ENCODE results near the gene LSAMP. TPM values are rescaled to one million over a fixed set of nuclear protein-coding genes. Genes with fewer than 3 reads are reported as not detected.

Gene LSAMP
- polyA plus RNA-seq, 1 experiment, result 2.7 TPM

GRCh38 chr3:116030131-116030850 is 415.0 kb downstream of the LSAMP start:
- DNase-seq (ENCODE audit: low read depth), result no peak
- TF ChIP-seq CTCF (IDR thresholded peaks at IDR 0.05; ENCODE audit: insufficient read depth, low read depth, low read length), result no peak
- Histone ChIP-seq H3K27me3 (ENCODE audit: control insufficient read depth, insufficient read depth, low read length) (no peaks in the 10 kb centered on the region), H3K36me3 (ENCODE audit: control insufficient read depth, insufficient read depth, low read length) (no peaks in the 10 kb centered on the region), H3K4me3 (ENCODE audit: low read depth, low read length) (no peak overlapping the region)
- ChIA-PET POLR2A (no interaction called here), CTCF (no interaction called here)

GRCh38 chr3:116029266-116029665 is 416.0 kb downstream of the LSAMP start:
- Histone ChIP-seq H3K36me3 (ENCODE audit: control insufficient read depth, insufficient read depth, low read length) (no peaks in the 10 kb centered on the region), H3K4me3 (ENCODE audit: low read depth, low read length) (no peak overlapping the region), H3K27me3 (ENCODE audit: control insufficient read depth, insufficient read depth, low read length) (no peaks in the 10 kb centered on the region)
- no peak for TF ChIP-seq CTCF (IDR thresholded peaks at IDR 0.05; ENCODE audit: insufficient read depth, low read depth, low read length)
- CTCF ChIA-PET, result no interaction called here
- DNase-seq (ENCODE audit: low read depth), result no peak
- POLR2A ChIA-PET, result no interaction called here

DNA sequence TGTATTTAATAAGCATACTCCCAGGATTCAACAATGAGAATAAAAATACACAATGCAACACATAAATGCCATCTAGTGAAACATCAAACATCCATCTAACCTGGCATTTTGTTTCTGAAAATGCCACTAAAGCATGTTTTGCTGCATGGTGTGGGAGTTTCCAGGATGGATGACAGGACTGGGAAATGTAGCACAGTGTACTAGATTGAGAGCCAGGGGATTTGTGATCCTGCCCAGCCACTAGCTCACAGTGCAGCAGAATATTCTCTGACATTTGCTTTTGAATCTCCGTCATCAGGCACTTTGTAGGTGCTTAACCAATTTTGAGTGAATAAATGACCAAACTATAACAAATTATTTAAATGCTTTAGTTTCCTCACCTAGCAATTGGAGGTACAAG is 417.1 kb downstream of the LSAMP start:
- TF ChIP-seq CTCF (IDR thresholded peaks at IDR 0.05; ENCODE audit: insufficient read depth, low read depth, low read length), result no peak
- CTCF ChIA-PET, result no interaction called here
- H3K27me3 ChIP-seq (ENCODE audit: control insufficient read depth, insufficient read depth, low read length), result no peaks in the 10 kb centered on the region
- no peaks in the 10 kb centered on the region for H3K36me3 ChIP-seq (ENCODE audit: control insufficient read depth, insufficient read depth, low read length)
- POLR2A ChIA-PET, result no interaction called here
- DNase-seq (ENCODE audit: low read depth), result no peak
- no peak overlapping the region for H3K4me3 ChIP-seq (ENCODE audit: low read depth, low read length)

- no peak overlapping the region for H3K4me3 ChIP-seq (ENCODE audit: low read depth, low read length)
- H3K36me3 ChIP-seq (ENCODE audit: control insufficient read depth, insufficient read depth, low read length), result no peaks in the 10 kb centered on the region
- no peak for DNase-seq (ENCODE audit: low read depth)
- ChIA-PET CTCF (interaction anchor here (1.0 kb wide), 1 partner anchor 11 kb away, joined by 3 read pairs; no protein-coding TSS in a partner anchor), POLR2A (no interaction called here)
- TF ChIP-seq CTCF (IDR thresholded peaks at IDR 0.05; ENCODE audit: insufficient read depth, low read depth, low read length), result no peak
- H3K27me3 ChIP-seq (ENCODE audit: control insufficient read depth, insufficient read depth, low read length), result 0 out of 2 replicates have a peak, but pooled peaks cover 2% of the 10 kb centered on the region
These were observed 424.3 kb downstream of the LSAMP start for GRCh38 chr3:116020989-116021388.

DNA sequence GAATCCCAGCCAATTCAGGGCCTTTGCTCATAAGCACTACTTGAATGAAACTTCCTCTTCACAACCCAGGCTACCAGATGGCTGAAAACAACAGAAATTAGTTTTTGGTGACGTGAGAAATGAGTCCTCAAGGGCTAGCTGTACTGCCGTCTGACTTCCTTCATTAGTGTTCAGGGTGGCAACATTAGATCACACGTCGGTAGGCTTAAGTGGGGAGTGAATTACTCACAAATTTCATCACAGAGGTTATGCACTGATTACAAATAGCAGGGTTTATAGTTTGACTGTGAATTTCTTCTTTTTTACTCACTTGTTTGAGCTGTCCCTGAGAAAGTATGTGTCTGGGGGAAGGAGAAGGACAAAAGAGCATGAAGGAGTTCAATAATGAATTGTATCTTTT is 424.8 kb downstream of the LSAMP start:
- 0 out of 2 replicates have a peak, but pooled peaks cover 2% of the 10 kb centered on the region for H3K27me3 ChIP-seq (ENCODE audit: control insufficient read depth, insufficient read depth, low read length)
- H3K4me3 ChIP-seq (ENCODE audit: low read depth, low read length), result no peak overlapping the region
- TF ChIP-seq CTCF (IDR thresholded peaks at IDR 0.05; ENCODE audit: insufficient read depth, low read depth, low read length), result no peak
- ChIA-PET POLR2A (no interaction called here), CTCF (interaction anchor here (1.0 kb wide), 1 partner anchor 11 kb away, joined by 3 read pairs; no protein-coding TSS in a partner anchor)
- no peak for DNase-seq (ENCODE audit: low read depth)
- H3K36me3 ChIP-seq (ENCODE audit: control insufficient read depth, insufficient read depth, low read length), result no peaks in the 10 kb centered on the region
